ENCODE measurements around the gene SMAD1.

Gene SMAD1

GRCh38 chr4:145490361-145490760 lies 8.7 kb downstream of the SMAD1 start:
- DNase-seq = no peak

- no peak for DNase-seq
Observed at GRCh38 chr4:145490796-145491195, 9.1 kb downstream of the SMAD1 start.

GRCh38 chr4:145492376-145492775 lies 10.7 kb downstream of the SMAD1 start:
- no peak for DNase-seq

- DNase-seq = no peak
Observed at GRCh38 chr4:145493166-145493565, 11.5 kb downstream of the SMAD1 start.

GRCh38 chr4:145494666-145495270 lies 13.1 kb downstream of the SMAD1 start:
- no peak for DNase-seq

- no peak for DNase-seq
Observed at GRCh38 chr4:145496292-145496691, 14.6 kb downstream of the SMAD1 start.

- no peak for DNase-seq
Observed at GRCh38 chr4:145497199-145498149, 15.8 kb downstream of the SMAD1 start.

- DNase-seq = no peak
Observed at GRCh38 chr4:145498430-145498829, 16.8 kb downstream of the SMAD1 start.

- DNase-seq = no peak
Observed at GRCh38 chr4:145501051-145501660, 19.5 kb downstream of the SMAD1 start.

- no peak for DNase-seq
Observed at GRCh38 chr4:145502809-145503208, 21.2 kb downstream of the SMAD1 start.

GRCh38 chr4:145503486-145504072 lies 21.9 kb downstream of the SMAD1 start:
- no peak for DNase-seq

GRCh38 chr4:145505995-145506394 lies 24.3 kb downstream of the SMAD1 start:
- DNase-seq = no peak

GRCh38 chr4:145507636-145508035 lies 26.0 kb downstream of the SMAD1 start:
- DNase-seq = no peak

GRCh38 chr4:145511913-145512522 lies 30.4 kb downstream of the SMAD1 start:
- DNase-seq = no peak

GRCh38 chr4:145513020-145513621 lies 31.5 kb downstream of the SMAD1 start:
- no peak for DNase-seq

- DNase-seq = no peak
Observed at GRCh38 chr4:145520172-145520571, 38.5 kb downstream of the SMAD1 start.

GRCh38 chr4:145521282-145521681 lies 39.6 kb downstream of the SMAD1 start:
- no peak for DNase-seq

- no peak for DNase-seq
Observed at GRCh38 chr4:145523117-145523516, 41.5 kb downstream of the SMAD1 start.

GRCh38 chr4:145524552-145524951 lies 42.9 kb downstream of the SMAD1 start:
- DNase-seq = no peak

- no peak for DNase-seq
Observed at GRCh38 chr4:145525291-145525740, 43.7 kb downstream of the SMAD1 start.

GRCh38 chr4:145527773-145528172 lies 46.1 kb downstream of the SMAD1 start:
- no peak for DNase-seq

- DNase-seq = no peak
Observed at GRCh38 chr4:145528601-145529000, 46.9 kb downstream of the SMAD1 start.

Measured in NCI-H524 (cell line).